ENCODE measurements around the gene UQCRFS1. TPM values are rescaled to one million over a fixed set of nuclear protein-coding genes. Genes with fewer than 3 reads are reported as not detected.

The UQCRFS1 gene
- total and polyA plus RNA-seq, 4 donors = 11.7 to 35.0 (median 18.8) TPM

GRCh38 chr19:29172302-29172701 is 40.6 kb downstream of the UQCRFS1 start:
- ATAC-seq (ENCODE audit: insufficient read depth, low FRiP score) (no peak), DNase-seq (no peak)
- Histone ChIP-seq H3K4me1 (ENCODE audit: control insufficient read depth in 5 of 5, insufficient read depth in 5 of 5, low read length in 5 of 5) (no peaks in the 10 kb centered on the region), H3K4me3 (no peak overlapping the region), H3K9me3 (ENCODE audit: control insufficient read depth in 4 of 4, insufficient read depth in 3 of 4, low read length in 3 of 4) (peaks cover 0 to 7% (median 4%) of the 10 kb centered on the region in 4 donors), H3K36me3 (ENCODE audit: control insufficient read depth in 4 of 4, insufficient read depth in 4 of 4, low read length in 4 of 4) (no peaks in the 10 kb centered on the region), H3K9ac (ENCODE audit: insufficient read depth in 1 of 2, low read length in 2 of 2) (no peak overlapping the region), H3K27me3 (ENCODE audit: control insufficient read depth in 3 of 3, insufficient read depth in 3 of 3, low read length in 2 of 3) (no peaks in the 10 kb centered on the region), H3K27ac (ENCODE audit: low read depth in 1 of 2, low read length in 1 of 2) (no peak overlapping the region)
- WGBS, 2 donors = 87 to 92% methylated on average over 2 of the region's 2 CpGs
- TF ChIP-seq CTCF (IDR thresholded peaks at IDR 0.05; ENCODE audit: control extremely low read depth, extremely low read depth) = no peak

DNA sequence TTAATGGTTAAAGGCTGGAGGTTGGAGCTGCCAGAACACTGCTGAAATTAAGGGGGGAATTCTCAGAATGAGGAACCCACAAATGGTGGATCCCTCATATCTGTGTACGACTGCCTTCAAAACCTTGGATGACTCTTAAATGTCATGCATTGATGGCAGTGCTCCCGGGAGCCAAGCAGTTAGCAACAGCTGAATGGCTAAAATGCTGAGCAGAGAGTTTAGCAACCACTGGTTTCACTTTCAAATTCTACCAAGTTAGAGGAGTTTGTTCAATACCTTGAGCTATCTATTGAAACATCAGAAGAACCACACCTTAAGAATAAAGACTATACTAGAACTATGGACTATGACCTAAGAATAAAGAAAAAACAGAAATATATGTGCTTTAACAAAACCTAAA is 41.4 kb downstream of the UQCRFS1 start:
- H3K27ac ChIP-seq (ENCODE audit: low read depth in 1 of 2, low read length in 1 of 2) = no peak overlapping the region
- ATAC-seq (ENCODE audit: insufficient read depth, low FRiP score) (no peak), DNase-seq (no peak)
- no peak overlapping the region for H3K9ac ChIP-seq (ENCODE audit: insufficient read depth in 1 of 2, low read length in 2 of 2)
- H3K27me3 ChIP-seq (ENCODE audit: control insufficient read depth in 3 of 3, insufficient read depth in 3 of 3, low read length in 2 of 3) = no peaks in the 10 kb centered on the region
- H3K4me1 ChIP-seq (ENCODE audit: control insufficient read depth in 5 of 5, insufficient read depth in 5 of 5, low read length in 5 of 5) = no peaks in the 10 kb centered on the region
- peaks cover 0 to 7% (median 4%) of the 10 kb centered on the region in 4 donors for H3K9me3 ChIP-seq (ENCODE audit: control insufficient read depth in 4 of 4, insufficient read depth in 3 of 4, low read length in 3 of 4)
- 84 to 90% methylated on average over 2 of the region's 2 CpGs for WGBS, 2 donors
- no peak for TF ChIP-seq CTCF (IDR thresholded peaks at IDR 0.05; ENCODE audit: control extremely low read depth, extremely low read depth)
- no peaks in the 10 kb centered on the region for H3K36me3 ChIP-seq (ENCODE audit: control insufficient read depth in 4 of 4, insufficient read depth in 4 of 4, low read length in 4 of 4)
- no peak overlapping the region for H3K4me3 ChIP-seq

- no peaks in the 10 kb centered on the region for H3K4me1 ChIP-seq (ENCODE audit: control insufficient read depth in 5 of 5, insufficient read depth in 5 of 5, low read length in 5 of 5)
- H3K9ac ChIP-seq (ENCODE audit: insufficient read depth in 1 of 2, low read length in 2 of 2) = no peak overlapping the region
- no peak overlapping the region for H3K27ac ChIP-seq (ENCODE audit: low read depth in 1 of 2, low read length in 1 of 2)
- H3K36me3 ChIP-seq (ENCODE audit: control insufficient read depth in 4 of 4, insufficient read depth in 4 of 4, low read length in 4 of 4) = no peaks in the 10 kb centered on the region
- 31 to 61% methylated on average over 1 of the region's 1 CpG for WGBS, 2 donors
- no peak for TF ChIP-seq CTCF (IDR thresholded peaks at IDR 0.05; ENCODE audit: control extremely low read depth, extremely low read depth)
- no peaks in the 10 kb centered on the region for H3K27me3 ChIP-seq (ENCODE audit: control insufficient read depth in 3 of 3, insufficient read depth in 3 of 3, low read length in 2 of 3)
- H3K4me3 ChIP-seq = no peak overlapping the region
- no peak for DNase-seq
- peaks cover 0 to 7% (median 2%) of the 10 kb centered on the region in 4 donors for H3K9me3 ChIP-seq (ENCODE audit: control insufficient read depth in 4 of 4, insufficient read depth in 3 of 4, low read length in 3 of 4)
- ATAC-seq (ENCODE audit: insufficient read depth, low FRiP score) = no peak
These were observed 42.4 kb downstream of the UQCRFS1 start for GRCh38 chr19:29170554-29170953.

GRCh38 chr19:29162694-29163093 is 50.3 kb downstream of the UQCRFS1 start:
- TF ChIP-seq CTCF (IDR thresholded peaks at IDR 0.05; ENCODE audit: control extremely low read depth, extremely low read depth) = no peak
- H3K9me3 ChIP-seq (ENCODE audit: control insufficient read depth in 4 of 4, insufficient read depth in 3 of 4, low read length in 3 of 4) = peaks cover 0 to 6% (median 1%) of the 10 kb centered on the region in 4 donors
- WGBS, 2 donors = 30 to 42% methylated on average over 3 of the region's 3 CpGs
- no peak overlapping the region for H3K27ac ChIP-seq (ENCODE audit: low read depth in 1 of 2, low read length in 1 of 2)
- H3K9ac ChIP-seq (ENCODE audit: insufficient read depth in 1 of 2, low read length in 2 of 2) = no peak overlapping the region
- H3K27me3 ChIP-seq (ENCODE audit: control insufficient read depth in 3 of 3, insufficient read depth in 3 of 3, low read length in 2 of 3) = no peaks in the 10 kb centered on the region
- no peaks in the 10 kb centered on the region for H3K4me1 ChIP-seq (ENCODE audit: control insufficient read depth in 5 of 5, insufficient read depth in 5 of 5, low read length in 5 of 5)
- no peaks in the 10 kb centered on the region for H3K36me3 ChIP-seq (ENCODE audit: control insufficient read depth in 4 of 4, insufficient read depth in 4 of 4, low read length in 4 of 4)
- no peak for ATAC-seq (ENCODE audit: insufficient read depth, low FRiP score)
- no peak for DNase-seq
- no peak overlapping the region for H3K4me3 ChIP-seq
